GM10266 (cell line): ENCODE data around the gene TTC33.

Experiments
- DNase-seq: peaks from one replicate; pipeline ENCODE4 v3.0.0; 2012; ENCODE audit errors: extremely low spot score
- TF ChIP-seq, protein P1 (sequence below): IDR thresholded peaks from 2 replicates; pipeline ENCODE4 v1.5.1; 2012; ENCODE audit warnings: mild to moderate bottlenecking, low read depth; ENCODE audit not compliant: control insufficient read depth, insufficient read depth; ENCODE audit errors: missing control alignments

The TTC33 gene

GRCh38 chr5:40784027-40784653, 28.4 kb upstream of the TTC33 start:
- TF ChIP-seq, protein P1, sequence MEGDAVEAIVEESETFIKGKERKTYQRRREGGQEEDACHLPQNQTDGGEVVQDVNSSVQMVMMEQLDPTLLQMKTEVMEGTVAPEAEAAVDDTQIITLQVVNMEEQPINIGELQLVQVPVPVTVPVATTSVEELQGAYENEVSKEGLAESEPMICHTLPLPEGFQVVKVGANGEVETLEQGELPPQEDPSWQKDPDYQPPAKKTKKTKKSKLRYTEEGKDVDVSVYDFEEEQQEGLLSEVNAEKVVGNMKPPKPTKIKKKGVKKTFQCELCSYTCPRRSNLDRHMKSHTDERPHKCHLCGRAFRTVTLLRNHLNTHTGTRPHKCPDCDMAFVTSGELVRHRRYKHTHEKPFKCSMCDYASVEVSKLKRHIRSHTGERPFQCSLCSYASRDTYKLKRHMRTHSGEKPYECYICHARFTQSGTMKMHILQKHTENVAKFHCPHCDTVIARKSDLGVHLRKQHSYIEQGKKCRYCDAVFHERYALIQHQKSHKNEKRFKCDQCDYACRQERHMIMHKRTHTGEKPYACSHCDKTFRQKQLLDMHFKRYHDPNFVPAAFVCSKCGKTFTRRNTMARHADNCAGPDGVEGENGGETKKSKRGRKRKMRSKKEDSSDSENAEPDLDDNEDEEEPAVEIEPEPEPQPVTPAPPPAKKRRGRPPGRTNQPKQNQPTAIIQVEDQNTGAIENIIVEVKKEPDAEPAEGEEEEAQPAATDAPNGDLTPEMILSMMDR = no peak
- no peak for DNase-seq

DNA sequence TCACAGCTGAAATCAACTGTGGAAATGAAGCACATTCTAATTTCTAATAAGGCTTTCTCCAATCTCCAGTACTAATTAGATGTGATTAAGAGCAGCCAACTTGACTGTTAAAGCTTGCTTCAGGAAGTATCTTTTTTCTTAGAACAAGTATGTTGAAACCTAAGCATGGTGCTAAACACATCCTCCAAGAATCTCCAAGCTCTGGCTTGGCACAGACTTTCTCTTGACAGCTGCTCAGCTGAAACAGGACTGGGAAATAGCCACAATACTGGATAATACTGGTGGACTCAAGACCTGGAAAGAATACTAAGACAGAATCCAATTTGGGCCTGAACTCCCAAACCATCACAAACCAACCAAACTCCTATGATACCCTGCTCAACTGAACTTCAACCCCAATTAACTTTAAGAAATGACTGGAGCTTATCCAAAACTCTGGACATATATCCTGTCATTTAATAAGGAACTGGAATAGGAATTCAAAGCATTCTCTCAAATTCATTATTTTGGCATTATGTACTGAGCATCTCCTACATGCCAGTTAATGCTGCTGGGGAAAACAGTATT, 26.2 kb upstream of the TTC33 start:
- TF ChIP-seq, protein P1 = no peak

GRCh38 chr5:40780858-40781257, 25.1 kb upstream of the TTC33 start:
- TF ChIP-seq, protein P1 = no peak
- no peak for DNase-seq

More for the DNA sequence above, 26.2 kb upstream of the TTC33 start:
- DNase-seq = no peak

DNA sequence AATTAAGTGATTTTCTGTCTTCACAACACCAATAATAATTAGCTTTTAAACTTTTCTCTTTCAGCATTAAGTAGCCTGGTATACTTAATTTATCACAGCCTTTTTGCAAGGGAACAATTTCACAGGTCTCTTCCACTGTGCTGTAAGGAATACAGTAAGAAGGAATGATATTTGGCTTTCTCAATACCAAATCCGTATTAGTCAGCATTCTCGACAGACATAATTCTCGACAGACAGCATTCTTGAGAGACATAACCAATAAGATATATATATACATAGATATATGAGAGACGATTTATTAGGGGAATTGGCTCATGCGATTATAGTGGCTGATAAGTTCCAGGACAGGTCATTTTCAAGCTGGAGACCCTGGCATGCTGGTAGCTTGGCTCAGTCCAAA, 24.4 kb upstream of the TTC33 start:
- TF ChIP-seq, protein P1 = no peak
- DNase-seq = no peak

DNA sequence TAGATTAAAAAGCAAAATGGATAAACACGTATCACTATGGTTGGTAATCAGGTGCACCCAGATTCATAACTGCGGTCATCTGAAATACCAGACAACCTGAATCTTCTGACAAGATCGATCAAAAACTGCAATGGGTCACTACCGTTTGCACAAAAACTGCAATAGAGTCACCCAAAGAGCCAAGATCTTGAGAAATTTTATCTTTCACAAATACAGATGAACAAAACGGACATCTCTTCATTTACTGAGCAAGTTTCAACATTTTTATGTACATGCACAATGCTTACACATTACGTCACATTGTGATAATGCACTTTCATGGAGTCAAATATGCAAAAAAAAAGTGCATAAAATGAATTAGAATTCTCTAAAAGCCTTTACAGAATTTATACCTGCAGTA, 23.8 kb upstream of the TTC33 start:
- DNase-seq = no peak
- TF ChIP-seq, protein P1 = no peak

GRCh38 chr5:40778133-40778532, 22.4 kb upstream of the TTC33 start:
- no peak for DNase-seq
- TF ChIP-seq, protein P1 = no peak

- TF ChIP-seq, protein P1 = no peak
- no peak for DNase-seq
Observed at GRCh38 chr5:40776658-40776977, 20.9 kb upstream of the TTC33 start.
